Fibroblast of peridontal ligament (primary cell): ENCODE data around the gene TRH.
"Not testable (repeated sequence)": the region's sequence is repeated elsewhere in the genome, so short reads cannot be mapped to it uniquely, and the experiment has no call there.

Experiments used
- DNase-seq: peaks from one replicate; pipeline ENCODE4 v3.0.0-alpha.2; 2010; ENCODE audit errors: extremely low read depth

Gene TRH

GRCh38 chr3:129965937-129966336, 8.6 kb upstream of the TRH start:
- DNase-seq: no peak

- no peak for DNase-seq
Measured at GRCh38 chr3:129966876-129967275, 7.6 kb upstream of the TRH start.

GRCh38 chr3:129967761-129968160, 6.8 kb upstream of the TRH start:
- no peak for DNase-seq

- DNase-seq: no peak
Measured at GRCh38 chr3:129971351-129972052, 3.0 kb upstream of the TRH start.

- DNase-seq: no peak
Measured at GRCh38 chr3:129972301-129972700, 2.2 kb upstream of the TRH start.

GRCh38 chr3:129973853-129974563, 512 bp upstream of the TRH start:
- DNase-seq: no peak

GRCh38 chr3:129974833-129975704, 549 bp downstream of the TRH start:
- DNase-seq: no peak

GRCh38 chr3:129975705-129976048, 1.2 kb downstream of the TRH start:
- no peak for DNase-seq

GRCh38 chr3:129976286-129976685, 1.8 kb downstream of the TRH start:
- no peak for DNase-seq

GRCh38 chr3:129978123-129978522, 3.6 kb downstream of the TRH start:
- DNase-seq: no peak

GRCh38 chr3:129979905-129980304, 5.4 kb downstream of the TRH start:
- DNase-seq: no peak

- no peak for DNase-seq
Measured at GRCh38 chr3:129983561-129983960, 9.0 kb downstream of the TRH start.

GRCh38 chr3:129984125-129984524, 9.6 kb downstream of the TRH start:
- DNase-seq: no peak

GRCh38 chr3:129985113-129985512, 10.6 kb downstream of the TRH start:
- DNase-seq: no peak

- no peak for DNase-seq
Measured at GRCh38 chr3:129988429-129988828, 13.9 kb downstream of the TRH start.

GRCh38 chr3:129989414-129989813, 14.9 kb downstream of the TRH start:
- DNase-seq: no peak

- no peak for DNase-seq
Measured at GRCh38 chr3:129992781-129993180, 18.3 kb downstream of the TRH start.

GRCh38 chr3:129994883-129995559, 20.5 kb downstream of the TRH start:
- DNase-seq: no peak

GRCh38 chr3:129996073-129996472, 21.6 kb downstream of the TRH start:
- DNase-seq: no peak

- DNase-seq: not testable (repeated sequence)
Measured at GRCh38 chr3:129999176-129999575, 24.7 kb downstream of the TRH start.

- DNase-seq: peak; percentile 7
Measured at GRCh38 chr3:130002666-130003598, 28.4 kb downstream of the TRH start.
